ENCODE results near the gene ACKR2. TPM values are rescaled to one million over a fixed set of nuclear protein-coding genes. Genes with fewer than 3 reads are reported as not detected.
A peak's percentile ranks its signal among the peaks of the same experiment; 100 is the strongest.

The ACKR2 gene
- total RNA-seq (2021; ENCODE audit: unreplicated experiment) (0.76 TPM), Bru-seq, nascent RNA (percentile 27 among the genes with signal in this experiment), BruChase-seq, experiment 1, labeled RNA remaining after a 6-hour chase (percentile 33 among the genes with signal in this experiment), BruChase-seq, experiment 2, labeled RNA remaining after a 2-hour chase (percentile 33 among the genes with signal in this experiment)
- polyA plus RNA-seq (2012): 0.16 and 0.24 TPM in 2 replicates
- long read RNA-seq: 0 reads

- Histone ChIP-seq H3K79me2 (ENCODE audit: insufficient read depth, low read length) (no peaks in the 10 kb centered on the region), H3K4me3 (replicated peaks in 1 of 2; ENCODE audit: low read depth in 1 of 2, low read length in 2 of 2) (no peak within 1 kb of the TSS), H3K27ac (ENCODE audit: low read depth, low read length) (no peak within 1 kb of the TSS), H4K20me1 (ENCODE audit: insufficient read depth) (no peaks in the 10 kb centered on the region), H3K9me2 (ENCODE audit: insufficient read depth) (no peaks in the 10 kb centered on the region), H3K9me3 (ENCODE audit: control insufficient read depth in 1 of 2, insufficient read depth in 1 of 2, low read depth in 1 of 2, low read length in 2 of 2) (no peaks in the 10 kb centered on the region), H3K36me3 (ENCODE audit: control insufficient read depth in 1 of 2, insufficient read depth in 2 of 2, low read length in 2 of 2) (no peaks in the 10 kb centered on the region), H3K27me3 (ENCODE audit: insufficient read depth, low read length) (no peaks in the 10 kb centered on the region), H3K4me2 (ENCODE audit: low read length) (no peak within 1 kb of the TSS), H3K9ac (ENCODE audit: low read length) (no peak within 1 kb of the TSS), H3K4me1 (ENCODE audit: control insufficient read depth in 1 of 2, insufficient read depth in 2 of 2, low read length in 2 of 2) (peaks cover 0 to 7% of the 10 kb centered on the region in 2 experiments; a peak in 2 of 4 replicates), H2AFZ (ENCODE audit: low read depth, low read length, poor library complexity, severe bottlenecking) (no peak within 1 kb of the TSS)
- DNase-seq (ENCODE audit: low read depth, low spot score): no peak
- RAD21 ChIA-PET (ENCODE audit: low non-redundant PET in 1 of 2, low total read pairs in 2 of 2, uncharacterized antibody in 2 of 2, unreplicated experiment in 2 of 2): no interaction called here
- no peak for TF ChIP-seq POLR2AphosphoS5 (IDR thresholded peaks at IDR 0.05; ENCODE audit: low read depth, low read length)
- no peak for TF ChIP-seq EZH2phosphoT487 (IDR thresholded peaks at IDR 0.05; ENCODE audit: borderline replicate concordance)
- no peak for TF ChIP-seq REST (IDR thresholded peaks at IDR 0.05; ENCODE audit: low read depth)
- TF ChIP-seq MAX (IDR thresholded peaks at IDR 0.05): no peak
- no peak for TF ChIP-seq TCF7L2 (IDR thresholded peaks at IDR 0.05; ENCODE audit: borderline replicate concordance, extremely low read depth, insufficient read depth, insufficient read length)
- TF ChIP-seq EGR1 (IDR thresholded peaks at IDR 0.05; ENCODE audit: low read depth): no peak
- TF ChIP-seq POLR2A (IDR thresholded peaks at IDR 0.05; ENCODE audit: borderline replicate concordance, extremely low read depth, insufficient read depth, insufficient read length): no peak
- TF ChIP-seq ATF3 (IDR thresholded peaks at IDR 0.05): no peak
- no peak for TF ChIP-seq ZFX (IDR thresholded peaks at IDR 0.05)
- TF ChIP-seq SIN3A (IDR thresholded peaks at IDR 0.05; ENCODE audit: low read depth): no peak
- no peak for TF ChIP-seq SRF (IDR thresholded peaks at IDR 0.05; ENCODE audit: low read depth)
- no peak for TF ChIP-seq CTCF (IDR thresholded peaks at IDR 0.05 in 2 of 3, conservative IDR thresholded peaks at IDR 0.05 in 1 of 3; ENCODE audit: borderline replicate concordance in 1 of 3, insufficient read depth in 1 of 3, low read depth in 2 of 3, low read length in 2 of 3)
- no peak for TF ChIP-seq SP1 (IDR thresholded peaks at IDR 0.05; ENCODE audit: low read depth)
- TF ChIP-seq FOSL1 (IDR thresholded peaks at IDR 0.05; ENCODE audit: low read depth): no peak
- TF ChIP-seq CEBPB (IDR thresholded peaks at IDR 0.05; ENCODE audit: low read depth): no peak
- TF ChIP-seq ZBTB33 (IDR thresholded peaks at IDR 0.05; ENCODE audit: extremely low read depth, insufficient replicate concordance, low read length): no peak
- no peak for TF ChIP-seq RAD21 (IDR thresholded peaks at IDR 0.05; ENCODE audit: low read depth)
- TF ChIP-seq ELF1 (IDR thresholded peaks at IDR 0.05; ENCODE audit: borderline replicate concordance, low read depth): no peak
- TF ChIP-seq JUND (IDR thresholded peaks at IDR 0.05): no peak
- POLR2A ChIA-PET: no interaction called here
- CTCF ChIA-PET: no interaction called here
- no peak for ATAC-seq
- intact Hi-C loops (cut with micrococcal nuclease): no loop called here
- BruUV-seq (replicated peaks): no TSS peak
Observed at GRCh38 chr3:42809202-42809601, at the start of gene ACKR2. Gene ACKR2, plus strand, starts transcription at chr3:42809445. Its CDS starts 55,058 bp downstream, at chr3:42864503.
